HG03108 (cell line): ENCODE results near the gene CYP2E1.
"Not testable (repeated sequence)": the region's sequence is repeated elsewhere in the genome, so short reads cannot be mapped to it uniquely, and the experiment has no call there.

Experiments used
- ATAC-seq: cut with Tn5 transposase; IDR thresholded peaks from one replicate; pipeline ENCODE4 v1.9.1; 2021; ENCODE audit warnings: moderate library complexity; ENCODE audit not compliant: unreplicated experiment

Gene CYP2E1

GRCh38 chr10:133568831-133569527 lies 41.8 kb downstream of the CYP2E1 start:
- ATAC-seq = not testable (repeated sequence)

GRCh38 chr10:133569801-133570200 lies 42.6 kb downstream of the CYP2E1 start:
- not testable (repeated sequence) for ATAC-seq

- not testable (repeated sequence) for ATAC-seq
Observed at GRCh38 chr10:133572055-133572454, 44.9 kb downstream of the CYP2E1 start.

GRCh38 chr10:133573460-133573859 lies 46.3 kb downstream of the CYP2E1 start:
- not testable (repeated sequence) for ATAC-seq

GRCh38 chr10:133577037-133577436 lies 49.9 kb downstream of the CYP2E1 start:
- not testable (repeated sequence) for ATAC-seq
